Smooth muscle cell of the brain vasculature (primary cell): ENCODE data around the gene GRB2.

Source experiments
- DNase-seq: peaks from one replicate; pipeline ENCODE4 v3.0.0-alpha.2; 2012; ENCODE audit warnings: low read depth, low spot score

Gene GRB2

GRCh38 chr17:75414488-75414887, 9.0 kb upstream of the GRB2 start:
- DNase-seq: no peak

GRCh38 chr17:75412455-75413317, 7.2 kb upstream of the GRB2 start:
- no peak for DNase-seq

GRCh38 chr17:75411328-75412067, 6.0 kb upstream of the GRB2 start:
- DNase-seq: no peak

- DNase-seq: no peak
These were observed 4.7 kb upstream of the GRB2 start for GRCh38 chr17:75410141-75410540.

- DNase-seq: no peak
These were observed 2.3 kb upstream of the GRB2 start for GRCh38 chr17:75407655-75408352.

GRCh38 chr17:75406222-75406615, 741 bp upstream of the GRB2 start:
- no peak for DNase-seq

GRCh38 chr17:75404731-75405364, 630 bp downstream of the GRB2 start:
- DNase-seq: no peak

- no peak for DNase-seq
These were observed 1.2 kb downstream of the GRB2 start for GRCh38 chr17:75404223-75404730.

GRCh38 chr17:75403131-75403530, 2.3 kb downstream of the GRB2 start:
- DNase-seq: no peak

- no peak for DNase-seq
These were observed 3.5 kb downstream of the GRB2 start for GRCh38 chr17:75402026-75402425.

GRCh38 chr17:75400326-75400939, 5.0 kb downstream of the GRB2 start:
- DNase-seq: no peak

- DNase-seq: no peak
These were observed 7.2 kb downstream of the GRB2 start for GRCh38 chr17:75398279-75398678.

- DNase-seq: no peak
These were observed 8.3 kb downstream of the GRB2 start for GRCh38 chr17:75397217-75397616.

- DNase-seq: no peak
These were observed 8.7 kb downstream of the GRB2 start for GRCh38 chr17:75396796-75397195.

- DNase-seq: no peak
These were observed 9.5 kb downstream of the GRB2 start for GRCh38 chr17:75396025-75396424.

- DNase-seq: no peak
These were observed 11.1 kb downstream of the GRB2 start for GRCh38 chr17:75394332-75394918.

GRCh38 chr17:75393523-75394331, 11.8 kb downstream of the GRB2 start:
- peak; percentile 96 for DNase-seq

- no peak for DNase-seq
These were observed 12.9 kb downstream of the GRB2 start for GRCh38 chr17:75392559-75392958.

- no peak for DNase-seq
These were observed 14.5 kb downstream of the GRB2 start for GRCh38 chr17:75390982-75391381.

- DNase-seq: no peak
These were observed 16.9 kb downstream of the GRB2 start for GRCh38 chr17:75388476-75389030.
